ENCODE results near the gene PCDH19.

DNA sequence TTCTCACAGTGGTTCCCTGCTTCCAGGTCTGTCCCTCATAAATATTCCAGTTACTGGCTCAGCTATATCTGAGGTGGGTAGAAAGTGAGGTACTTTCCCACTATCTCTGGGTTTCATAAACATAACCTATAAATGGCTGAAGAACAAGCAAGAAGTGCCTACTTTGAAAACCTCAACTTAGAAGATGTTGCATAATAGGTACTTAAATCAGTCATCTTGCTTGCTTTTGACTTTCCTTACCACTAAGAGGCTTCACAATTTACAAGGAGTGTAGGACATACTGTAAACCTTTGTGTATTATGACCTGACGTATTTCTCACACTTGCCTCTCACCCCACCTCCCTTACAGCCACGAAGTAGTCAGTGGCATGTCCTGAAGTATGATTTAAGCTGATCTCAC, 145.9 kb downstream of the PCDH19 start:
- TF ChIP-seq, protein P1, sequence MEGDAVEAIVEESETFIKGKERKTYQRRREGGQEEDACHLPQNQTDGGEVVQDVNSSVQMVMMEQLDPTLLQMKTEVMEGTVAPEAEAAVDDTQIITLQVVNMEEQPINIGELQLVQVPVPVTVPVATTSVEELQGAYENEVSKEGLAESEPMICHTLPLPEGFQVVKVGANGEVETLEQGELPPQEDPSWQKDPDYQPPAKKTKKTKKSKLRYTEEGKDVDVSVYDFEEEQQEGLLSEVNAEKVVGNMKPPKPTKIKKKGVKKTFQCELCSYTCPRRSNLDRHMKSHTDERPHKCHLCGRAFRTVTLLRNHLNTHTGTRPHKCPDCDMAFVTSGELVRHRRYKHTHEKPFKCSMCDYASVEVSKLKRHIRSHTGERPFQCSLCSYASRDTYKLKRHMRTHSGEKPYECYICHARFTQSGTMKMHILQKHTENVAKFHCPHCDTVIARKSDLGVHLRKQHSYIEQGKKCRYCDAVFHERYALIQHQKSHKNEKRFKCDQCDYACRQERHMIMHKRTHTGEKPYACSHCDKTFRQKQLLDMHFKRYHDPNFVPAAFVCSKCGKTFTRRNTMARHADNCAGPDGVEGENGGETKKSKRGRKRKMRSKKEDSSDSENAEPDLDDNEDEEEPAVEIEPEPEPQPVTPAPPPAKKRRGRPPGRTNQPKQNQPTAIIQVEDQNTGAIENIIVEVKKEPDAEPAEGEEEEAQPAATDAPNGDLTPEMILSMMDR (IDR thresholded peaks at IDR 0.05) = no peak
- TF ChIP-seq ZFX (IDR thresholded peaks at IDR 0.05; ENCODE audit: borderline replicate concordance) = no peak

All from 22Rv1 (cell line).